Liver (tissue), 3 donors: ENCODE results near the gene PHF12.

Experiments
- ATF3 ChIP-seq: IDR thresholded peaks from 2 replicates; pipeline ENCODE4 v1.6.1; 2016; ENCODE audit warnings: antibody characterized with exemption
- CTCF ChIP-seq: fragments of 150-350 bp; IDR thresholded peaks from 2 replicates; pipeline ENCODE4 v1.5.1; 2017; ENCODE audit warnings: improper control_type of control experiment, low read depth, low read length; ENCODE audit not compliant: missing input control
- GABPA ChIP-seq, 2 donors: IDR thresholded peaks in 1 of 2; conservative IDR thresholded peaks in 1 of 2; 2 replicates each; pipeline ENCODE4 v1.6.1; 2016; ENCODE audit warnings: antibody characterized with exemption in 2 of 2, mild to moderate bottlenecking in 1 of 2, moderate library complexity in 1 of 2
- HNF4A ChIP-seq, 2 donors: conservative IDR thresholded peaks; 2 replicates each; pipeline ENCODE4 v1.6.1; 2016; ENCODE audit warnings: antibody characterized with exemption in 2 of 2, mild to moderate bottlenecking in 2 of 2
- HNF4G ChIP-seq: IDR thresholded peaks from 2 replicates; pipeline ENCODE4 v1.6.1; 2016; ENCODE audit warnings: antibody characterized with exemption
- JUND ChIP-seq, 2 donors: IDR thresholded peaks; 2 replicates each; pipeline ENCODE4 v1.6.1; 2016; ENCODE audit warnings: antibody characterized with exemption in 2 of 2
- MAX ChIP-seq: IDR thresholded peaks from 2 replicates; pipeline ENCODE4 v1.6.1; 2016; ENCODE audit warnings: antibody characterized with exemption
- RAD21 ChIP-seq, 2 donors: IDR thresholded peaks; 2 replicates each; pipeline ENCODE4 v1.6.1; 2016; ENCODE audit warnings: antibody characterized with exemption in 2 of 2, mild to moderate bottlenecking in 2 of 2
- REST ChIP-seq: IDR thresholded peaks from 2 replicates; pipeline ENCODE4 v1.6.1; 2016; ENCODE audit warnings: antibody characterized with exemption, mild to moderate bottlenecking
- RXRA ChIP-seq, 2 donors: IDR thresholded peaks; 2 replicates each; pipeline ENCODE4 v1.6.1; 2017 to 2018; ENCODE audit warnings: antibody characterized with exemption in 2 of 2, mild to moderate bottlenecking in 1 of 2
- SP1 ChIP-seq: IDR thresholded peaks from 2 replicates; pipeline ENCODE4 v1.6.1; 2018; ENCODE audit warnings: antibody characterized with exemption, mild to moderate bottlenecking
- TAF1 ChIP-seq: conservative IDR thresholded peaks from 2 replicates; pipeline ENCODE4 v1.6.1; 2016; ENCODE audit warnings: antibody characterized with exemption, mild to moderate bottlenecking
- YY1 ChIP-seq: IDR thresholded peaks from 2 replicates; pipeline ENCODE4 v1.6.1; 2016; ENCODE audit warnings: antibody characterized with exemption, mild to moderate bottlenecking
- donor health status: healthy.
- donor health status: healthy.

GRCh38 chr17:28926366-28926765, 25.0 kb downstream of the PHF12 start:
- TF ChIP-seq CTCF = no peak
- no peak for TF ChIP-seq RXRA (IDR thresholded peaks at IDR 0.05)
- TF ChIP-seq MAX = no peak
- no peak for TF ChIP-seq ATF3
- TF ChIP-seq TAF1 = no peak
- TF ChIP-seq REST = no peak
- no peak for TF ChIP-seq SP1
- no peak for TF ChIP-seq HNF4G
- TF ChIP-seq RAD21 (IDR thresholded peaks at IDR 0.05) = no peak
- no peak for TF ChIP-seq YY1
- no peak for TF ChIP-seq GABPA (IDR thresholded peaks at IDR 0.05 in 1 of 2, conservative IDR thresholded peaks at IDR 0.05 in 1 of 2)
- TF ChIP-seq JUND (IDR thresholded peaks at IDR 0.05) = no peak
- TF ChIP-seq HNF4A (conservative IDR thresholded peaks at IDR 0.05) = no peak
